ENCODE data around the gene TMPRSS11B. TPM values are rescaled to one million over a fixed set of nuclear protein-coding genes. Genes with fewer than 3 reads are reported as not detected.

The TMPRSS11B gene
- total and polyA plus RNA-seq, 4 donors, result 0.02 TPM; not detected in 3

- Histone ChIP-seq H3K9me3 (ENCODE audit: control insufficient read depth in 4 of 4, low read length in 3 of 4) (no peaks in the 10 kb centered on the region), H3K9ac (ENCODE audit: low read depth in 1 of 2, low read length in 2 of 2) (no peak overlapping the region), H3K36me3 (ENCODE audit: control insufficient read depth in 4 of 4, insufficient read depth in 3 of 4, low read depth in 1 of 4, low read length in 3 of 4) (no peaks in the 10 kb centered on the region), H3K27me3 (ENCODE audit: control insufficient read depth in 4 of 4, insufficient read depth in 4 of 4, low read length in 3 of 4) (no peaks in the 10 kb centered on the region), H3K4me3 (ENCODE audit: low read depth in 1 of 3, low read length in 3 of 3) (no peak overlapping the region), H3K4me1 (ENCODE audit: control insufficient read depth in 4 of 4, insufficient read depth in 4 of 4, low read length in 3 of 4) (no peaks in the 10 kb centered on the region), H3K27ac (ENCODE audit: low read depth in 1 of 2, low read length in 2 of 2) (no peak overlapping the region)
- DNase-seq (ENCODE audit: low spot score), result no peak
- TF ChIP-seq FOXA1 (IDR thresholded peaks at IDR 0.05) (no peak), CTCF (IDR thresholded peaks at IDR 0.05; ENCODE audit: low read depth, low read length, missing input control) (no peak), YY1 (IDR thresholded peaks at IDR 0.05) (no peak), HNF4G (IDR thresholded peaks at IDR 0.05) (no peak), TAF1 (conservative IDR thresholded peaks at IDR 0.05) (no peak), FOXA2 (IDR thresholded peaks at IDR 0.05) (no peak), RXRA (IDR thresholded peaks at IDR 0.05) (no peak), EGR1 (IDR thresholded peaks at IDR 0.05; ENCODE audit: low read depth in 2 of 2) (no peak), SP1 (IDR thresholded peaks at IDR 0.05) (no peak), HNF4A (conservative IDR thresholded peaks at IDR 0.05) (no peak), RAD21 (IDR thresholded peaks at IDR 0.05) (no peak), MAX (IDR thresholded peaks at IDR 0.05) (no peak), JUND (IDR thresholded peaks at IDR 0.05) (no peak), ZBTB33 (IDR thresholded peaks at IDR 0.05) (no peak), GABPA (IDR thresholded peaks at IDR 0.05 in 1 of 2, conservative IDR thresholded peaks at IDR 0.05 in 1 of 2) (no peak), ATF3 (IDR thresholded peaks at IDR 0.05) (no peak), NR2F2 (IDR thresholded peaks at IDR 0.05) (no peak), REST (IDR thresholded peaks at IDR 0.05) (no peak)
- WGBS, result 61% methylated on average over 2 of the region's 2 CpGs
Observed at GRCh38 chr4:68187145-68187544, 58.3 kb downstream of the TMPRSS11B start.
